Astrocyte of the spinal cord (primary cell): ENCODE data around the gene DEFB125.
"Not testable (repeated sequence)": the region's sequence is repeated elsewhere in the genome, so short reads cannot be mapped to it uniquely, and the experiment has no call there.

Experiments
- DNase-seq: peaks from one replicate; pipeline ENCODE4 v3.0.0; 2011; ENCODE audit warnings: low read depth, low spot score
- H3K4me3 ChIP-seq: 2 replicates; pipeline ENCODE4 v1.5.1; 2011; ENCODE audit warnings: low read depth, mild to moderate bottlenecking, low read length, moderate library complexity
- CTCF ChIP-seq: IDR thresholded peaks from 2 replicates; pipeline ENCODE4 v1.5.1; 2012; ENCODE audit warnings: low read depth, mild to moderate bottlenecking, low read length, inconsistent platforms
- in situ Hi-C: cut with HindIII; loops from 2 replicates; pipeline ENCODE4 v1.10.0; 2017; ENCODE audit warnings: low sequenced_read_pairs

The DEFB125 gene

GRCh38 chr20:95215-95614, 7.7 kb downstream of the DEFB125 start:
- no peak for DNase-seq
- in situ Hi-C loops, result no loop called here
- no peak overlapping the region for H3K4me3 ChIP-seq
- TF ChIP-seq CTCF, result no peak

- H3K4me3 ChIP-seq, DNase-seq, in situ Hi-C loops: not testable (repeated sequence)
Observed at GRCh38 chr20:97691-98090, 10.2 kb downstream of the DEFB125 start.

- TF ChIP-seq CTCF, result no peak
- in situ Hi-C loops, result no loop called here
- no peak overlapping the region for H3K4me3 ChIP-seq
- no peak for DNase-seq
Observed at GRCh38 chr20:101975-102374, 14.5 kb downstream of the DEFB125 start.

- in situ Hi-C loops, result no loop called here
- H3K4me3 ChIP-seq, result no peak overlapping the region
- no peak for TF ChIP-seq CTCF
- no peak for DNase-seq
Observed at GRCh38 chr20:103456-103855, 16.0 kb downstream of the DEFB125 start.

- no peak for TF ChIP-seq CTCF
- H3K4me3 ChIP-seq, result no peak overlapping the region
- in situ Hi-C loops, result no loop called here
- no peak for DNase-seq
Observed at GRCh38 chr20:112396-112795, 24.9 kb downstream of the DEFB125 start.

- DNase-seq, result no peak
- H3K4me3 ChIP-seq, result no peak overlapping the region
- in situ Hi-C loops, result no loop called here
Observed at GRCh38 chr20:117518-117917, 30.0 kb downstream of the DEFB125 start.

GRCh38 chr20:129786-130323, 42.4 kb downstream of the DEFB125 start:
- H3K4me3 ChIP-seq, DNase-seq, in situ Hi-C loops: not testable (repeated sequence)

More at GRCh38 chr20:117518-117917, 30.0 kb downstream of the DEFB125 start:
- TF ChIP-seq CTCF, result no peak
